Measurements from ENCODE around the gene ABI2. TPM values are rescaled to one million over a fixed set of nuclear protein-coding genes. Genes with fewer than 3 reads are reported as not detected.
"Not testable (repeated sequence)": the region's sequence is repeated elsewhere in the genome, so short reads cannot be mapped to it uniquely, and the experiment has no call there.

Gene ABI2
- total RNA-seq, 1 experiment from 2014 or later, result 75.6 TPM

- Histone ChIP-seq H3K4me1 (ENCODE audit: control insufficient read depth in 1 of 2, insufficient read depth in 2 of 2, low read length in 2 of 2) (no peaks in the 10 kb centered on the region), H3K4me2 (ENCODE audit: low read length) (no peak overlapping the region), H3K4me3 (replicated peaks in 1 of 2; ENCODE audit: low read depth in 1 of 2, low read length in 2 of 2) (no peak overlapping the region), H3K79me2 (ENCODE audit: insufficient read depth, low read length) (no peaks in the 10 kb centered on the region), H4K20me1 (ENCODE audit: insufficient read depth) (no peaks in the 10 kb centered on the region; the same call in 1 of the 2 replicates), H2AFZ (ENCODE audit: low read depth, low read length, poor library complexity, severe bottlenecking) (no peak overlapping the region), H3K27me3 (ENCODE audit: insufficient read depth, low read length) (no peaks in the 10 kb centered on the region), H3K9me3 (ENCODE audit: control insufficient read depth in 1 of 2, insufficient read depth in 1 of 2, low read depth in 1 of 2, low read length in 2 of 2) (no peaks in the 10 kb centered on the region), H3K9ac (ENCODE audit: low read length) (no peak overlapping the region), H3K36me3 (ENCODE audit: control insufficient read depth in 1 of 2, insufficient read depth in 2 of 2, low read length in 2 of 2) (no peaks in the 10 kb centered on the region; a peak in 1 of 4 replicates), H3K9me2 (ENCODE audit: insufficient read depth) (no peaks in the 10 kb centered on the region), H3K27ac (ENCODE audit: low read depth, low read length) (no peak overlapping the region)
- no peak for TF ChIP-seq YY1 (IDR thresholded peaks at IDR 0.05; ENCODE audit: extremely low read depth, insufficient replicate concordance, low read depth, low read length)
- TF ChIP-seq MAX (IDR thresholded peaks at IDR 0.05), result no peak
- TF ChIP-seq ZNF274 (IDR thresholded peaks at IDR 0.05; ENCODE audit: low read depth, low read length), result no peak
- no peak for TF ChIP-seq ZFX (IDR thresholded peaks at IDR 0.05)
- TF ChIP-seq CBX3 (IDR thresholded peaks at IDR 0.05; ENCODE audit: low read depth), result no peak
- no peak for TF ChIP-seq JUND (IDR thresholded peaks at IDR 0.05)
- no peak for TF ChIP-seq POLR2AphosphoS5 (IDR thresholded peaks at IDR 0.05; ENCODE audit: low read depth, low read length)
- TF ChIP-seq SP1 (IDR thresholded peaks at IDR 0.05; ENCODE audit: low read depth), result no peak
- TF ChIP-seq SIN3A (IDR thresholded peaks at IDR 0.05; ENCODE audit: low read depth), result no peak
- TF ChIP-seq POLR2A (IDR thresholded peaks at IDR 0.05; ENCODE audit: borderline replicate concordance, extremely low read depth, insufficient read depth, insufficient read length), result no peak
- TF ChIP-seq EZH2 (IDR thresholded peaks at IDR 0.05), result no peak
- no peak for TF ChIP-seq ATF3 (IDR thresholded peaks at IDR 0.05)
- no peak for TF ChIP-seq EZH2phosphoT487 (IDR thresholded peaks at IDR 0.05; ENCODE audit: borderline replicate concordance)
- no peak for TF ChIP-seq ZBTB33 (IDR thresholded peaks at IDR 0.05; ENCODE audit: extremely low read depth, insufficient replicate concordance, low read length)
- no peak for TF ChIP-seq CTCF (IDR thresholded peaks at IDR 0.05 in 2 of 3, conservative IDR thresholded peaks at IDR 0.05 in 1 of 3; ENCODE audit: borderline replicate concordance in 1 of 3, insufficient read depth in 1 of 3, low read depth in 2 of 3, low read length in 2 of 3)
- no TSS peak for BruUV-seq (replicated peaks)
- ATAC-seq, result no peak
- POLR2A ChIA-PET, result no interaction called here
- RAD21 ChIA-PET (ENCODE audit: low non-redundant PET in 1 of 2, low total read pairs in 2 of 2, uncharacterized antibody in 2 of 2, unreplicated experiment in 2 of 2), result no interaction called here
- DNase-seq (ENCODE audit: low read depth, low spot score), result no peak
- intact Hi-C loops (cut with micrococcal nuclease), result no loop called here
- CTCF ChIA-PET, result no interaction called here
Observed at GRCh38 chr2:203301667-203302066, 26.5 kb upstream of the ABI2 start.

- H3K36me3 ChIP-seq (ENCODE audit: control insufficient read depth in 1 of 2, insufficient read depth in 2 of 2, low read length in 2 of 2); H3K4me3 ChIP-seq (replicated peaks in 1 of 2; ENCODE audit: low read depth in 1 of 2, low read length in 2 of 2); H3K79me2 ChIP-seq (ENCODE audit: insufficient read depth, low read length); H3K27me3 ChIP-seq (ENCODE audit: insufficient read depth, low read length); ATAC-seq; CTCF ChIA-PET; H2AFZ ChIP-seq (ENCODE audit: low read depth, low read length, poor library complexity, severe bottlenecking); intact Hi-C loops (cut with micrococcal nuclease); POLR2A ChIA-PET; H3K9me2 ChIP-seq (ENCODE audit: insufficient read depth); BruUV-seq (replicated peaks); H3K9ac ChIP-seq (ENCODE audit: low read length); DNase-seq (ENCODE audit: low read depth, low spot score); RAD21 ChIA-PET (ENCODE audit: low non-redundant PET in 1 of 2, low total read pairs in 2 of 2, uncharacterized antibody in 2 of 2, unreplicated experiment in 2 of 2); H4K20me1 ChIP-seq (ENCODE audit: insufficient read depth); H3K9me3 ChIP-seq (ENCODE audit: control insufficient read depth in 1 of 2, insufficient read depth in 1 of 2, low read depth in 1 of 2, low read length in 2 of 2); H3K4me1 ChIP-seq (ENCODE audit: control insufficient read depth in 1 of 2, insufficient read depth in 2 of 2, low read length in 2 of 2); H3K27ac ChIP-seq (ENCODE audit: low read depth, low read length); H3K4me2 ChIP-seq (ENCODE audit: low read length): not testable (repeated sequence)
Observed at GRCh38 chr2:203302586-203302985, 25.6 kb upstream of the ABI2 start.

All from HCT116 (cell line).